Fibroblast of lung (primary cell): ENCODE measurements around the gene TLN1. TPM values are rescaled to one million over a fixed set of nuclear protein-coding genes. Genes with fewer than 3 reads are reported as not detected.

Experiments
- DNase-seq, 2 donors: peaks; one replicate each; pipeline versions ENCODE4 v3.0.0 to v3.0.0-alpha.2; 2010; ENCODE audit warnings: low read depth in 2 of 2
- H2AFZ ChIP-seq: 2 replicates; pipeline ENCODE4 v1.5.1; 2012; ENCODE audit warnings: low read length, control low read depth, inconsistent platforms
- H3K27ac ChIP-seq: 2 replicates; pipeline ENCODE4 v1.5.1; 2011; ENCODE audit warnings: low read length, control low read depth; ENCODE audit not compliant: insufficient read depth
- H3K27me3 ChIP-seq: 2 replicates; pipeline ENCODE4 v1.5.1; 2011; ENCODE audit warnings: mild to moderate bottlenecking, low read length; ENCODE audit not compliant: control insufficient read depth, insufficient read depth
- H3K36me3 ChIP-seq: 2 replicates; pipeline ENCODE4 v1.5.1; 2011; ENCODE audit warnings: low read length; ENCODE audit not compliant: control insufficient read depth, insufficient read depth
- H3K4me1 ChIP-seq: 2 replicates; pipeline ENCODE4 v1.5.1; 2011; ENCODE audit warnings: low read length; ENCODE audit not compliant: control insufficient read depth, insufficient read depth; ENCODE audit errors: extremely low read depth
- H3K4me2 ChIP-seq: 2 replicates; pipeline ENCODE4 v1.5.1; 2011; ENCODE audit warnings: low read length, control low read depth; ENCODE audit not compliant: insufficient read depth; ENCODE audit errors: extremely low read depth
- H3K4me3 ChIP-seq, 4 experiments: fragments of 200-600 bp in 1 of 4; sonication (generic) in 1 of 4; replicated peaks in 1 of 4; 2 replicates each; pipeline ENCODE4 v1.5.1; 2011 to 2016; ENCODE audit warnings: low read length in 4 of 4, low read depth in 3 of 4, mild to moderate bottlenecking in 3 of 4, control low read depth in 2 of 4, inconsistent platforms in 1 of 4, mixed read lengths in 1 of 4; ENCODE audit not compliant: insufficient read depth in 1 of 4; ENCODE audit errors: control extremely low read depth in 1 of 4
- H3K79me2 ChIP-seq: 2 replicates; pipeline ENCODE4 v1.5.1; 2012; ENCODE audit warnings: mild to moderate bottlenecking, low read length, inconsistent platforms; ENCODE audit not compliant: control insufficient read depth, insufficient read depth
- H3K9ac ChIP-seq: 2 replicates; pipeline ENCODE4 v1.5.1; 2011; ENCODE audit warnings: mild to moderate bottlenecking, low read length, control low read depth; ENCODE audit not compliant: insufficient read depth
- H3K9me3 ChIP-seq: 2 replicates; pipeline ENCODE4 v1.5.1; 2012; ENCODE audit warnings: low read depth, low read length; ENCODE audit not compliant: control insufficient read depth, insufficient read depth
- H4K20me1 ChIP-seq: 2 replicates; pipeline ENCODE4 v1.5.1; 2011; ENCODE audit warnings: low read length; ENCODE audit not compliant: control insufficient read depth, insufficient read depth; ENCODE audit errors: extremely low read depth
- EZH2 ChIP-seq: IDR thresholded peaks from 2 replicates; pipeline ENCODE4 v1.5.1; 2012; ENCODE audit warnings: low read length, control low read depth, mild to moderate bottlenecking; ENCODE audit errors: missing control alignments
- polyA plus RNA-seq, 2 donors: library from polyadenylated mRNA; depleted of rRNA in 1 of 2; stranded (reverse) in 1 of 2; unstranded in 1 of 2; fragments of >200 nt; gene quantifications; 2 replicates each; pipeline ENCODE4 v1.2.1, GENCODE V29; 2011 to 2012; ENCODE audit warnings: missing spikeins in 1 of 2
- total RNA-seq: library from RNA; depleted of rRNA; stranded (reverse); fragments of >200 nt; gene quantifications from 2 replicates; pipeline ENCODE4 v1.2.1, GENCODE V29; 2014
- TF ChIP-seq, protein P1 (sequence below), 2 donors: IDR thresholded peaks in 1 of 2; conservative IDR thresholded peaks in 1 of 2; 1 replicate in 1 of 2; 2 replicates in 1 of 2; pipeline ENCODE4 v1.5.1; 2011 to 2012; ENCODE audit warnings: low read length in 2 of 2, control low read depth in 1 of 2, inconsistent platforms in 1 of 2, low read depth in 1 of 2, mild to moderate bottlenecking in 1 of 2

Gene TLN1
- total and polyA plus RNA-seq, 2 donors (not counting 1 experiment from before 2014, with no cell fraction given), result 214 to 405 TPM

DNA sequence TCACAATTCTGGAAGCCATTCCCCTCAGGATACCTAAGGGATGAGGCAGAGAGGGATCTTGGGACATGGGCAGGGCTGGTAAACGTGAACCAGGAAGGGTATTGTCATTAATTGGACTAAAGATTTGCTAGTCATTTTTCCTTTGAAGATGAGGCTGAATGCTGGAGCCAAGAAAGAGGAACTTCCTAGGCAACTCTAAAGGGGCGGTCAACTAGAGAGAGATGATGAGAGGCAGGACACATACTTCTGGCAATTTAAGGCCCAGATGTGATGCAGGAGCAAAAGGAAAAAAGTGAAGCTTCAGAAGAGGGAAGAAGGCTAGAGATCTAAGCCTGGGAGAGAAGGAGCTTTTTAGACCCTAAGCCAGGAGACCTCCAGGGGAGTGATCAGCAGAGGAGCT lies 11.5 kb upstream of the TLN1 start:
- no peaks in the 10 kb centered on the region for H3K9me3 ChIP-seq
- no peak for TF ChIP-seq EZH2
- TF ChIP-seq, protein P1, sequence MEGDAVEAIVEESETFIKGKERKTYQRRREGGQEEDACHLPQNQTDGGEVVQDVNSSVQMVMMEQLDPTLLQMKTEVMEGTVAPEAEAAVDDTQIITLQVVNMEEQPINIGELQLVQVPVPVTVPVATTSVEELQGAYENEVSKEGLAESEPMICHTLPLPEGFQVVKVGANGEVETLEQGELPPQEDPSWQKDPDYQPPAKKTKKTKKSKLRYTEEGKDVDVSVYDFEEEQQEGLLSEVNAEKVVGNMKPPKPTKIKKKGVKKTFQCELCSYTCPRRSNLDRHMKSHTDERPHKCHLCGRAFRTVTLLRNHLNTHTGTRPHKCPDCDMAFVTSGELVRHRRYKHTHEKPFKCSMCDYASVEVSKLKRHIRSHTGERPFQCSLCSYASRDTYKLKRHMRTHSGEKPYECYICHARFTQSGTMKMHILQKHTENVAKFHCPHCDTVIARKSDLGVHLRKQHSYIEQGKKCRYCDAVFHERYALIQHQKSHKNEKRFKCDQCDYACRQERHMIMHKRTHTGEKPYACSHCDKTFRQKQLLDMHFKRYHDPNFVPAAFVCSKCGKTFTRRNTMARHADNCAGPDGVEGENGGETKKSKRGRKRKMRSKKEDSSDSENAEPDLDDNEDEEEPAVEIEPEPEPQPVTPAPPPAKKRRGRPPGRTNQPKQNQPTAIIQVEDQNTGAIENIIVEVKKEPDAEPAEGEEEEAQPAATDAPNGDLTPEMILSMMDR (conservative IDR thresholded peaks at IDR 0.05 in 1 of 2, IDR thresholded peaks at IDR 0.05 in 1 of 2; ENCODE audit: low read depth in 1 of 2, low read length in 2 of 2), result no peak
- no peaks in the 10 kb centered on the region for H3K27me3 ChIP-seq
- no peak for DNase-seq
- H3K9ac ChIP-seq, result no peak overlapping the region
- no peak overlapping the region for H2AFZ ChIP-seq
- H3K79me2 ChIP-seq, result peaks cover 33% of the 10 kb centered on the region
- H3K27ac ChIP-seq, result no peak overlapping the region
- H3K36me3 ChIP-seq, result peaks cover 34% of the 10 kb centered on the region
- H4K20me1 ChIP-seq, result peaks cover 2% of the 10 kb centered on the region
- no peak overlapping the region for H3K4me2 ChIP-seq
- H3K4me1 ChIP-seq, result peaks cover 4% of the 10 kb centered on the region
- H3K4me3 ChIP-seq, result no peak overlapping the region

DNA sequence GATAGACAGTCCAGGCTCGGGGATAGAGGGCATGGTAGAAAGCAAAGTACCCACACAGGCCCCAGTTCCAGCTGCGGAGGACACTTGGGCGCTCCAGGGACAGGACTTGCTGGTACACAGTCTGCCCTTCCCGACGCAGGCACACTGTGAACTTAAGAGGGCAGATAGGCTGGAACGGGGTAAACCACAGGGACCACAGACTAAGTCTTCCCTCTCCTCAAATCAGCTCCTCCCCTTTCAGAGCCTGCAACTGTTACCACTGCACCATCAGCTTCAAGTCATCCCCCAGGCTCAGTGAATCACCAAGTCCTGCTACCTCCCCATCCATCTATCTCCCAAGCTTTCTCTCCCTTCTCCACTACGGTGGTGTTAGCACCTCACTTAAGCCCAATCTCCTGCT lies 9.7 kb upstream of the TLN1 start:
- no peak overlapping the region for H2AFZ ChIP-seq
- H3K4me3 ChIP-seq, result no peak overlapping the region
- H3K4me2 ChIP-seq, result no peak overlapping the region
- H3K27ac ChIP-seq, result no peak overlapping the region
- no peak overlapping the region for H3K9ac ChIP-seq
- H3K9me3 ChIP-seq, result no peaks in the 10 kb centered on the region
- peaks cover 45% of the 10 kb centered on the region for H3K36me3 ChIP-seq
- peaks cover 2% of the 10 kb centered on the region for H4K20me1 ChIP-seq
- H3K27me3 ChIP-seq, result no peaks in the 10 kb centered on the region
- peaks cover 16% of the 10 kb centered on the region for H3K79me2 ChIP-seq
- no peak for DNase-seq
- no peak for TF ChIP-seq EZH2
- TF ChIP-seq, protein P1 (conservative IDR thresholded peaks at IDR 0.05 in 1 of 2, IDR thresholded peaks at IDR 0.05 in 1 of 2; ENCODE audit: low read depth in 1 of 2, low read length in 2 of 2), result no peak
- H3K4me1 ChIP-seq, result peaks cover under 1% of the 10 kb centered on the region

DNA sequence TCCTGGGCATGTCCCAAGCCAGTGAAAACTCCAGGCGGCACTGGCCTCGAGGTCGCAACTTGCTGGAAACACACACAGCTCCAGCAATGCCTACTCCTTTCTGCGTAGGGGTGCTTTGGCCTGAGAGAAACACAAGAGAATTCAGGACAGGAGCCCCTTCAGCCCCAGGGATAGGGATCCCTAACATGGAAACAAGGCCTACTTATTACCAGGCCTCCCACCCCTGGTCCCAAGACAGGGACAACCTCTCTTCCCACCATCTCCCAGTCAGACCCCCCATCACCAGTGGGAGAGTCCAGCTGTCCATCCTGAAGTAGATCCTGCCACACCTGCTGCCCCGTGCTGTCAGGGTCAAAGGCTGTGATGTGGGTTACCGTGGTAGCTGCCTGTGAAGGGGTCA lies 8.2 kb upstream of the TLN1 start:
- peaks cover 57% of the 10 kb centered on the region for H3K36me3 ChIP-seq

More for the DNA sequence above, 8.2 kb upstream of the TLN1 start:
- no peak for TF ChIP-seq EZH2
- TF ChIP-seq, protein P1 (conservative IDR thresholded peaks at IDR 0.05 in 1 of 2, IDR thresholded peaks at IDR 0.05 in 1 of 2; ENCODE audit: low read depth in 1 of 2, low read length in 2 of 2), result no peak
- no peak overlapping the region for H3K4me2 ChIP-seq
- no peak for DNase-seq
- no peak overlapping the region for H3K27ac ChIP-seq
- H3K4me3 ChIP-seq, result no peak overlapping the region
- no peak overlapping the region for H3K9ac ChIP-seq
- H3K27me3 ChIP-seq, result no peaks in the 10 kb centered on the region
- H3K79me2 ChIP-seq, result peaks cover 6% of the 10 kb centered on the region
- no peaks in the 10 kb centered on the region for H4K20me1 ChIP-seq
- H3K9me3 ChIP-seq, result no peaks in the 10 kb centered on the region
- H2AFZ ChIP-seq, result no peak overlapping the region
- no peaks in the 10 kb centered on the region for H3K4me1 ChIP-seq
